Measurements from ENCODE around the gene SLC41A3.

DNA sequence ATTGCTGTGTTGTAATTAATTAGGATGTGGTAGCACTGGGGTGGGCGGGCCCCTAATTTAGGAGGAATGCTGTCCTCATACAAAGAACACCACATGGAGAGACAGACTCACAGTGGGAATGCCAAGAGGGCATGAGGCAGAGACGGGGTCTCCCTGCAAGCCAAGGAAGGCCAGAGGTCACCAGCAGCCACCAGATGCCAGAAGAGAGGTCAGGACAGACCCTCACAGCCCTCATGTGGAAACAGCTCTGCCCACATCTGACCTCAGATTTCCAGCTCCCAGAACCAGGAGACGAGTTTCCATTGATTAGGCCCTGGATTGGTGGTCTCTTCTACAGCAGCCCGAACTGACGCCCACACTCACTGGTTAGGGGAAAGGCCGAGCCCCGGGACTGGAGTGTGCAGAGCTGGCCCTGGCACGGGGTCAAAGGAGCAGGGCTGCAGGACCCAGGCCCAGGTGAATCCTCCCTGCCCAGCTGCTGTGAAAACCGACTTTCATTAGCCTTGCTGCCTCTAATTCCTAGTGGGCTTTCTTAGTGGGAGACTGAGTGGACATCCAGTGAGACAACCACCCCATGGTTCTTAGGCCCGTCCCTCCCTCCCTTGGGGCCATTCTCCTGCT, 43.0 kb upstream of the SLC41A3 start:
- TF ChIP-seq CTCF (IDR thresholded peaks at IDR 0.05): no peak
- TF ChIP-seq POLR2AphosphoS5 (IDR thresholded peaks at IDR 0.05; ENCODE audit: insufficient read depth in 1 of 2, low read depth in 1 of 2): no peak
